Smooth muscle cell (in vitro differentiated cells): ENCODE results near the gene RNF130. TPM values are rescaled to one million over a fixed set of nuclear protein-coding genes. Genes with fewer than 3 reads are reported as not detected.
"Not testable (repeated sequence)": the region's sequence is repeated elsewhere in the genome, so short reads cannot be mapped to it uniquely, and the experiment has no call there.

Experiments used
- DNase-seq: peaks from one replicate; lab custom pipeline; 2025; ENCODE audit not compliant: unreplicated experiment; lab: John Stamatoyannopoulos, UW
- H2AFZ ChIP-seq: fragments of 200-600 bp; sonication (generic); 2 replicates; pipeline ENCODE4 v1.6.0; 2016; ENCODE audit warnings: antibody characterized with exemption, low read depth, mild to moderate bottlenecking
- H3F3A ChIP-seq: fragments of 200-600 bp; sonication (generic); 2 replicates; pipeline ENCODE4 v1.6.0; 2017; ENCODE audit warnings: antibody characterized with exemption, low read depth
- H3K27ac ChIP-seq: fragments of 200-600 bp; sonication (generic); 2 replicates; pipeline ENCODE4 v1.5.1; 2016; ENCODE audit warnings: low read depth, mild to moderate bottlenecking
- H3K27me3 ChIP-seq: fragments of 200-600 bp; sonication (generic); 2 replicates; pipeline ENCODE4 v1.6.1; 2016; ENCODE audit warnings: low read depth, mild to moderate bottlenecking
- H3K36me3 ChIP-seq: fragments of 200-600 bp; sonication (generic); 2 replicates; pipeline ENCODE4 v1.5.1; 2016; ENCODE audit warnings: low read depth
- H3K4me1 ChIP-seq: fragments of 200-600 bp; sonication (generic); 2 replicates; pipeline ENCODE4 v1.5.1; 2016; ENCODE audit warnings: low read depth
- H3K4me2 ChIP-seq: fragments of 200-600 bp; sonication (generic); 2 replicates; pipeline ENCODE4 v1.6.0; 2016; ENCODE audit warnings: mild to moderate bottlenecking
- H3K4me3 ChIP-seq: fragments of 200-600 bp; sonication (generic); 2 replicates; pipeline ENCODE4 v1.5.1; 2016; ENCODE audit warnings: mild to moderate bottlenecking
- H3K79me2 ChIP-seq: fragments of 200-600 bp; sonication (generic); 2 replicates; pipeline ENCODE4 v1.6.0; 2016; ENCODE audit warnings: low read depth, mild to moderate bottlenecking
- H3K9ac ChIP-seq: fragments of 200-600 bp; sonication (generic); 2 replicates; pipeline ENCODE4 v1.6.0; 2016; ENCODE audit warnings: low read depth
- H3K9me3 ChIP-seq: fragments of 200-600 bp; sonication (generic); replicated peaks from 2 replicates; pipeline ENCODE4 v1.5.1; 2016; ENCODE audit warnings: low read depth
- H4K20me1 ChIP-seq: fragments of 200-600 bp; sonication (generic); 2 replicates; pipeline ENCODE4 v1.6.0; 2016; ENCODE audit warnings: low read depth
- WGBS: methylation state at CpG from one replicate; pipeline ENCODE4 v1.1.7; 2016; ENCODE audit warnings: low lambda C conversion rate; 5-methylcytosine and 5-hydroxymethylcytosine counted together
- polyA plus RNA-seq: library from polyadenylated mRNA; unstranded; fragments of >200 nt; fragmentation: Nextera tagmentation; extraction: Ambion mirVana; gene quantifications from 2 replicates; pipeline ENCODE4 v1.2.1, GENCODE V29; 2016
- total RNA-seq: library from RNA; depleted of rRNA; stranded (reverse); fragments of >200 nt; gene quantifications from 2 replicates; pipeline ENCODE4 v1.2.3, GENCODE V29; 2014
- TF ChIP-seq, protein P1 (sequence below): fragments of 200-600 bp; sonication (generic); IDR thresholded peaks from 2 replicates; pipeline ENCODE4 v1.5.1; 2017; ENCODE audit warnings: borderline replicate concordance, mild to moderate bottlenecking, antibody characterized with exemption; ENCODE audit not compliant: insufficient read depth, poor library complexity, severe bottlenecking

Gene RNF130
- total and polyA plus RNA-seq, 2 experiments from 2014 or later, result 32.4 to 37.5 TPM

DNA sequence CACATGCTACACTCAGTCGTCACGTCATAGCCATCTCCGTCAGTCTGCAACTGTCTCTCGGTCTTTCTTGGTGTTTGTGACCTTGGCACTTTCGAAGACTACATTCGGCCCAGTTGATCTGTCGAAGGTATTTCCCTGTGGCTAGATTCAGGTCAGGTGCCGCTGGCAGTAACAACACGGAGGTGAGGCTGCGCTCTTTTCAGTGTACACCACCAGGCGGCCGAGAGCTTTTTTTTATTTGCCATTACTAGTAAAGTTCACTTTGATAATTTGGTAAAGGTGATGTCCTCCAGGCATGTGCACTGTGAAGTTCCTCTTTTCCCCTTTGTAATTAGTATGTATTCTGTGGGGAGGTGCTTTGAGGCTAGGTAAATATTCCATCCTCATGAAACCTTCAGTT is 49.7 kb downstream of the RNF130 start:
- no peak overlapping the region for H3K4me3 ChIP-seq
- WGBS, result 93% methylated on average over 12 of the region's 12 CpGs
- H3K27me3 ChIP-seq, result no peaks in the 10 kb centered on the region
- H3F3A ChIP-seq, result no peaks in the 10 kb centered on the region
- TF ChIP-seq, protein P1, sequence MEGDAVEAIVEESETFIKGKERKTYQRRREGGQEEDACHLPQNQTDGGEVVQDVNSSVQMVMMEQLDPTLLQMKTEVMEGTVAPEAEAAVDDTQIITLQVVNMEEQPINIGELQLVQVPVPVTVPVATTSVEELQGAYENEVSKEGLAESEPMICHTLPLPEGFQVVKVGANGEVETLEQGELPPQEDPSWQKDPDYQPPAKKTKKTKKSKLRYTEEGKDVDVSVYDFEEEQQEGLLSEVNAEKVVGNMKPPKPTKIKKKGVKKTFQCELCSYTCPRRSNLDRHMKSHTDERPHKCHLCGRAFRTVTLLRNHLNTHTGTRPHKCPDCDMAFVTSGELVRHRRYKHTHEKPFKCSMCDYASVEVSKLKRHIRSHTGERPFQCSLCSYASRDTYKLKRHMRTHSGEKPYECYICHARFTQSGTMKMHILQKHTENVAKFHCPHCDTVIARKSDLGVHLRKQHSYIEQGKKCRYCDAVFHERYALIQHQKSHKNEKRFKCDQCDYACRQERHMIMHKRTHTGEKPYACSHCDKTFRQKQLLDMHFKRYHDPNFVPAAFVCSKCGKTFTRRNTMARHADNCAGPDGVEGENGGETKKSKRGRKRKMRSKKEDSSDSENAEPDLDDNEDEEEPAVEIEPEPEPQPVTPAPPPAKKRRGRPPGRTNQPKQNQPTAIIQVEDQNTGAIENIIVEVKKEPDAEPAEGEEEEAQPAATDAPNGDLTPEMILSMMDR, result no peak
- H3K9ac ChIP-seq, result no peak overlapping the region
- H3K79me2 ChIP-seq, result peaks cover 2% of the 10 kb centered on the region
- H4K20me1 ChIP-seq, result peaks cover 8% of the 10 kb centered on the region
- H2AFZ ChIP-seq, result no peak overlapping the region
- H3K9me3 ChIP-seq, result no peaks in the 10 kb centered on the region
- H3K27ac ChIP-seq, result no peak overlapping the region
- H3K4me1 ChIP-seq, result peaks cover 10% of the 10 kb centered on the region
- no peak for DNase-seq
- no peak overlapping the region for H3K4me2 ChIP-seq
- no peaks in the 10 kb centered on the region for H3K36me3 ChIP-seq

DNA sequence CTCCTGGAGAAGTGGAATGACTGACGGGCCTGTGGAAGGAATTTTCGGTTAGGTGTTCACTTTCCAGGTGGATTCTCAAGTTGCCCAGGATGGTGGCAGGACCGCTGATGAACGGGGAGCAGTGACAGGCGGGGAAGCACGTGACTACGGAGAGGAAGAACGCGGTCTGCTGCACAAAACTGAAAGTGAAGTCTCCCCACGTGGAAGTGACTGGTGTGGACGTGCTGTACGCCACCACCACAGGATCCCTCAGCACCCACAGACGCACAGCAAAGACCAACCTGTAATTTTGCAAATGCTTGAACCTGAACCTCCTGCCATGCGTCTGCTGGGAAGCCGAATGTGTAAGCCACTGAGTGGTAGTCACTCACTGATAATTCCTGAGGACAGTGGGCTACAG is 51.4 kb downstream of the RNF130 start:
- no peaks in the 10 kb centered on the region for H3K79me2 ChIP-seq
- H3K4me3 ChIP-seq, result no peak overlapping the region
- no peaks in the 10 kb centered on the region for H4K20me1 ChIP-seq
- H3K4me2 ChIP-seq, result no peak overlapping the region
- 91% methylated on average over 15 of the region's 15 CpGs for WGBS
- H3K27ac ChIP-seq, result no peak overlapping the region
- no peaks in the 10 kb centered on the region for H3K27me3 ChIP-seq
- no peaks in the 10 kb centered on the region for H3K9me3 ChIP-seq
- no peak overlapping the region for H2AFZ ChIP-seq
- TF ChIP-seq, protein P1, result no peak
- no peak for DNase-seq
- H3K36me3 ChIP-seq, result no peaks in the 10 kb centered on the region
- no peaks in the 10 kb centered on the region for H3K4me1 ChIP-seq
- no peaks in the 10 kb centered on the region for H3F3A ChIP-seq
- H3K9ac ChIP-seq, result no peak overlapping the region

DNA sequence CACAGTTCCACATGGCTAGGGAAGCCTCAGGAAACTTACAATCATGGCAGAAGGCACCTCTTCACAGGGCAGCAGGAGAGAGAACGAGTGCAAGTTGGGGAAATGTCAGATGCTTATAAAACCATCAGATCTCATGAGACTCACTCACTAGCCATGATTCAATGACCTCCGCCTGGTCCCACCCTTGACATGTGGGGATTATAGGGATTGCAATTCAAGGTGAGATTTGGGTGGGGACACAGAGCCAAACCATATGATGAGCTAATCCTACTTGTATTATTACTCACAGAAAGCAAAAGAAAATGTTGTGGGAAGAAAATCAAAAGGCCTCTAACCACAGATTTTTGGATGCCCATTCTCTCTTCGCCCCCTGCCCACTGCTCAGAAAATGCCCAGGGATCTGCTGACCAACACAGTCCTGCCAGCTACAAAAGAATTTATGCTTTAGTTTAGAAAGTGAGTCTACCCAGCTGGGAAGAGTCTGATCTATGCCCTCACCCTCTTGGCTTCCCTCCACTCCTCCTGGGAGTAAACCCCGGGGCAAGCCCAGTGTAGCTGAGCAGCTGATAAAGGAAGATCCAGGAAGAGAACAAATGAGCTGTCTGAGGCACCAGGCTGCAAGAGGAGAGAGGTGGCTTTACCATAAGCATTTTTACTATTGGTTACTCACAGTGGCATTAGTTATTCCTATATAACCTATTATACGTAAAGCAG is 53.1 kb downstream of the RNF130 start:
- 92% methylated on average over 5 of the region's 5 CpGs for WGBS
- H3K36me3 ChIP-seq, result no peaks in the 10 kb centered on the region
- H3K4me3 ChIP-seq, result no peak overlapping the region
- no peaks in the 10 kb centered on the region for H3K27me3 ChIP-seq
- no peaks in the 10 kb centered on the region for H4K20me1 ChIP-seq
- H3K79me2 ChIP-seq, result no peaks in the 10 kb centered on the region
- no peak overlapping the region for H3K27ac ChIP-seq
- TF ChIP-seq, protein P1, result no peak
- H2AFZ ChIP-seq, result no peak overlapping the region
- H3K4me2 ChIP-seq, result no peak overlapping the region
- DNase-seq, result no peak
- no peaks in the 10 kb centered on the region for H3K4me1 ChIP-seq
- no peak overlapping the region for H3K9ac ChIP-seq
- no peaks in the 10 kb centered on the region for H3F3A ChIP-seq
- H3K9me3 ChIP-seq, result no peaks in the 10 kb centered on the region

DNA sequence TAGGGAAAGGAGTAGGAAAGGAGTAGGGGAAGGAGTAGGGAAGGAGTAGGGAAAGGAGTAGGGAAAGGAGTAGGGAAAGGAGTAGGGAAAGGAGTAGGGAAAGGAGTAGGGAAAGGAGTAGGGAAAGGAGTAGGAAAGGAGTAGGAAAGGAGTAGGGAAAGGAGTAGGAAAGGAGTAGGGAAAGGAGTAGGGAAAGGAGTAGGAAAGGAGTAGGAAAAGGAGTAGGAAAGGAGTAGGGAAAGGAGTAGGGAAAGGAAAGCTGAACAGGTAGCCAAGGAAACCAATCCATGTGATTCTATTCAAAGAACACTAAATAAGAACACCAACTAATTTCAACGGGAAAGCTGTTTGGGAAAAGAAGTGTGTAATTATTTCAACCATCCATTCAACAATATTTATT is 56.0 kb downstream of the RNF130 start:
- not testable (repeated sequence) for DNase-seq, H3K4me2 ChIP-seq, H3K27ac ChIP-seq, H3K79me2 ChIP-seq, H3K4me1 ChIP-seq, H3K4me3 ChIP-seq, H3K9ac ChIP-seq, H2AFZ ChIP-seq, H3K27me3 ChIP-seq, H3K9me3 ChIP-seq, H4K20me1 ChIP-seq, H3K36me3 ChIP-seq, H3F3A ChIP-seq
- 91% methylated on average over 1 of the region's 1 CpG for WGBS
